T-helper 17 cell (primary cell): ENCODE data around the gene TBC1D8. TPM values are rescaled to one million over a fixed set of nuclear protein-coding genes. Genes with fewer than 3 reads are reported as not detected.

Experiments
- ATAC-seq: fragments of 150-1000 bp; cut with Tn5 transposase; 2 replicates; pipeline ENCODE4 v1.10.0; 2021; ENCODE audit warnings: mild to moderate bottlenecking, moderate library complexity
- DNase-seq, 3 donors: peaks; one replicate each; pipeline versions ENCODE4 v3.0.0 to v3.0.0-alpha.2; 2020 to 2021
- H3K9me3 ChIP-seq: one replicate; pipeline ENCODE4 v1.7.0; 2013; ENCODE audit warnings: low read length, mild to moderate bottlenecking; ENCODE audit not compliant: control insufficient read depth, poor library complexity, severe bottlenecking
- H3K27ac Mint-ChIP-seq: one replicate; pipeline ENCODE4 v1.8.0; 2022; ENCODE audit warnings: mild to moderate bottlenecking, moderate library complexity, mixed read lengths
- H3K27me3 Mint-ChIP-seq: one replicate; pipeline ENCODE4 v1.8.0; 2022; ENCODE audit warnings: mixed read lengths
- H3K36me3 Mint-ChIP-seq: one replicate; pipeline ENCODE4 v1.8.0; 2022; ENCODE audit warnings: low read depth, mixed read lengths
- H3K4me1 Mint-ChIP-seq: one replicate; pipeline ENCODE4 v1.8.0; 2022; ENCODE audit warnings: mild to moderate bottlenecking, mixed read lengths
- H3K4me3 Mint-ChIP-seq: one replicate; pipeline ENCODE4 v1.8.0; 2022; ENCODE audit warnings: mild to moderate bottlenecking, moderate library complexity, mixed read lengths
- total RNA-seq, 4 donors: library from RNA in 2 of 4; stranded (reverse) in 2 of 4; gene quantifications; one replicate each; pipeline ENCODE4 v1.2.3 and lab custom pipeline; 2022 to 2026

TBC1D8 gene
- total RNA-seq, 2 donors from 2014 or later, result 0.39 to 1.9 TPM

DNA sequence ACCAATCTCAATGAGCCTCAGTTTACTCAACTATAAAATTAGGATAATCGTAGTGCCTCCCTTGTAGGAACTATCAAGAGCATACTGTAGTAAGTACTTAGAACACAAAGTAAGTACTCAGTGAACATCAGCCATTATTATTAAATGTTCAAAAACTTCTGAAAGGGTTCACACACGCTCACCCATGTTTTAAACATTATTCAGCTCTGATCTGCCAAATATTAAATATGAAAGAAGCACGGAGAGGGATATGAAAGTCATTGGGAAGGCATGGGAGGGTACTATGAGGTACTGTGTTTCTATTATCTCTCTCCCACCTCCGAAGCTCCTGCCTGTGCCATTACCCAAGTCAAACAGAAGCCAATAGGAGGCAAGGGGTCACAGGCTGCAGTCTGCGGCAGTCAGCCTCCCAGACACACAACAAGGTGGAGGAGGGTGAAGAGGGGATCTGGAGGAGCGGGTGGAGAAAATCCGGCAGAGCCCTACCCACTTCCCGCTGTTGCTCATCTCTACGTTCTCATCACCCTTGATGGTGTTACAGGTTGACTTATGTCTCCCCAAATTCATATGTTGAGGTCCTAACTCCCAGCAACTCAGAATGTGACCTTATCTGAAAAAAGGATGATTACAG lies 2.0 kb upstream of the TBC1D8 start:
- DNase-seq (no peak), ATAC-seq (no peak)
- Mint-ChIP-seq H3K4me3 (peak overlapping the region; percentile 90), H3K4me1 (peaks cover 23% of the 10 kb centered on the region), H3K36me3 (no peaks in the 10 kb centered on the region), H3K27ac (peak overlapping the region; percentile 85), H3K27me3 (peaks cover 9% of the 10 kb centered on the region)
- no peaks in the 10 kb centered on the region for H3K9me3 ChIP-seq

DNA sequence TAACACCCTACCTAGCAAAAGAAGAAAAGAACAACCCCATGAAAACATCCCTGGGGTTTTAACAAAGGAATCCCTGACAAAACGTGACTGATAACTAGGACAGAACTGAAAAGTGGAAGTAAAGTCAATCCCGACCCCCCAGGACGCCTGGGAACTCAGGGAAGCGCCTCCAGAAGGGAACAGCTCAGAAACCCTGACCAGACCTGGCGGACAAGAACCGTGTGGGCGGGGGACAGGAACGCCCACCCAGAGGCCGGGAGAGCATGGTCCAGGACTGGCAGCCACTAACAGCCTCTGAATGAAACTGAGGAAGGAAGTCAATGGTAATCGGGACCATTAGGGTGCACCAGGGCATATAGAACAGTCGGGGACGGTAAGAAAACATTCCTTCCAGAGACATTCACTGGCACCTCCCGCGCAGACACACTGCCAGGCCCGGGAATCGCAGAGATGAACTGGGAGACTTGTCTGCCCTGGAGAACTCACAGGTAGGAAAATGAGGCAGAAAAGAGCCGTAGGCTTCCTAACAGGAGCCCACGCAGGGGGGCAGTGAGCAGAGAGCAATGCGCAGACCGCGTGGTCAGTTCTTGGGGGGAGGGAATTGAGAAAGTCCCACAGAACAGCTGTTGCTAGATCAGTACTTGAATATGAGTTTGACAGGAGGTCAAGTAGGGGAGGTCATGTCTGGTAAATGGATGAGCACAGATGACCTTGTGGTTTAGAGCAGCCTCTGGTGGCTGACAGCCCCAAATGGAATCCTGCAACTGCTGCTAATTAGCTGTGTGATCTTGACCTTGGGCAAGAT lies 1.3 kb upstream of the TBC1D8 start:
- ATAC-seq, result peak; percentile 28
- peaks cover 23% of the 10 kb centered on the region for H3K4me1 Mint-ChIP-seq
- peaks cover 16% of the 10 kb centered on the region for H3K27me3 Mint-ChIP-seq
- DNase-seq, result no peak
- H3K36me3 Mint-ChIP-seq, result no peaks in the 10 kb centered on the region
- H3K9me3 ChIP-seq, result no peaks in the 10 kb centered on the region
- peak overlapping the region; percentile 90 for H3K4me3 Mint-ChIP-seq
- H3K27ac Mint-ChIP-seq, result peak overlapping the region; percentile 85

DNA sequence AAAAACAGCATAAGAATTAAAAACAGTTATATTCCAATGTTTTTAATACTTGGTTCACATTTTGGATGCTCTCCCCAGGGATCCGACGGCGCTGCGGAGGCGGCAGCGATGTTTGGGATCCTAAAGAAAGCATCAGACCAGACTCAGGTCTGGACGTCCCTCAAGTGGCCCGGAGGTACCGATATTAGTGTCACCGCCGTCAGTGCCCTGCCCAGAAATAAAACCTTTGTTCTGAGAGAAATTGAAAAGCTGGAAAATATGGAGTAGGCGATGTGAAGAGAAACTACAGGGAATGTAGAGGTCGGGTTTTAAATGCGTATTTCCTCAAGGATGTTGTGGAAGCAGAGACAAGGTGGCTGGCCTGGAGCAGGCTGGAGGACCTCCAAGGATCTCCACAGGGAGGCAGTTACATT lies 683 bp upstream of the TBC1D8 start:
- no peak for ATAC-seq
- peaks cover 23% of the 10 kb centered on the region for H3K4me1 Mint-ChIP-seq
- no peaks in the 10 kb centered on the region for H3K9me3 ChIP-seq
- peak overlapping the region; percentile 85 for H3K27ac Mint-ChIP-seq
- peaks cover 21% of the 10 kb centered on the region for H3K27me3 Mint-ChIP-seq
- no peak for DNase-seq
- peak overlapping the region; percentile 90 for H3K4me3 Mint-ChIP-seq
- no peaks in the 10 kb centered on the region for H3K36me3 Mint-ChIP-seq

DNA sequence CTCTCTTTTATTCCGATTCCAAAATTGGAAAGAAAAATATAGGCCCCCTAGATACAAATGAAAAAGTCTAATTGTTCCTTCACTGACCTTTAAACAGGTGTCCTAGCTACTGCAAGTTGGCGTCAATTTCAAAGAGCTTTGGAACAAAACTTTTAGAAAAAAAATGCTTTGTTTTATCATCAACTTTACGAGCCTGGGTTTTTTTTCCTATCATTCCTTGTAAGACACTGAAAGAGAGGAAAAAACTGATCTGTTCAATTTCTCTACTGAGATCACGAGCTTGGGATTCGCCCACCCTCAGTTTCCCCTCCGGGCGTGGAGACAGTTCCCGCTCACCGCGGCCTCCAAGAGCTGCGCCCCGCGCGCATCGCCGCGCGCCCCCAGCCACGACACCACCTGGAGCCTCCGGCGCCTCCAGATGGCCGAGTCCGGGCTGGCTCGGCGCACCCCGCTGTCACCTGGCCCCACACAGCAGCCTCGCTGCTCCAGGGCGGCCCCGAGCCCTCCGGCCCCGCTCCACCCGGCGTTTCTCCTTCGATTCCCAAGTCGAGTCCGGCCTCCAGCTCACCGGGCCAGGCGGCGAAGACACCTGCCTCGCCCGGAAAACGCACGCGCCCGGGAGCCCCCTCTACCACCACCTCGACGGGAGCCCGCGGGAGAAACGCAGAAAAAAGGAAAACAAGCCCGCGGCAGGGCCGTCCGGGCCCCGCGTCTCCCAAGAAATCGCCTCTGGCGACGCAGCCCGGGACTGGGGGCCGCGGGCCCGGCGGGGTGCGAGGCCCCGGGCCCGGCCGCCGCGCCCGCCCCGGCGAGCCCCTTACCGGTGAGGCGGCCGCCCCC lies 656 bp downstream of the TBC1D8 start:
- Mint-ChIP-seq H3K36me3 (no peaks in the 10 kb centered on the region), H3K4me3 (peak overlapping the region; percentile 75), H3K27me3 (peaks cover 25% of the 10 kb centered on the region), H3K27ac (peak overlapping the region; percentile 14), H3K4me1 (peaks cover 24% of the 10 kb centered on the region)
- peak; percentile 24 for ATAC-seq
- DNase-seq, result no peak
- H3K9me3 ChIP-seq, result no peaks in the 10 kb centered on the region

DNA sequence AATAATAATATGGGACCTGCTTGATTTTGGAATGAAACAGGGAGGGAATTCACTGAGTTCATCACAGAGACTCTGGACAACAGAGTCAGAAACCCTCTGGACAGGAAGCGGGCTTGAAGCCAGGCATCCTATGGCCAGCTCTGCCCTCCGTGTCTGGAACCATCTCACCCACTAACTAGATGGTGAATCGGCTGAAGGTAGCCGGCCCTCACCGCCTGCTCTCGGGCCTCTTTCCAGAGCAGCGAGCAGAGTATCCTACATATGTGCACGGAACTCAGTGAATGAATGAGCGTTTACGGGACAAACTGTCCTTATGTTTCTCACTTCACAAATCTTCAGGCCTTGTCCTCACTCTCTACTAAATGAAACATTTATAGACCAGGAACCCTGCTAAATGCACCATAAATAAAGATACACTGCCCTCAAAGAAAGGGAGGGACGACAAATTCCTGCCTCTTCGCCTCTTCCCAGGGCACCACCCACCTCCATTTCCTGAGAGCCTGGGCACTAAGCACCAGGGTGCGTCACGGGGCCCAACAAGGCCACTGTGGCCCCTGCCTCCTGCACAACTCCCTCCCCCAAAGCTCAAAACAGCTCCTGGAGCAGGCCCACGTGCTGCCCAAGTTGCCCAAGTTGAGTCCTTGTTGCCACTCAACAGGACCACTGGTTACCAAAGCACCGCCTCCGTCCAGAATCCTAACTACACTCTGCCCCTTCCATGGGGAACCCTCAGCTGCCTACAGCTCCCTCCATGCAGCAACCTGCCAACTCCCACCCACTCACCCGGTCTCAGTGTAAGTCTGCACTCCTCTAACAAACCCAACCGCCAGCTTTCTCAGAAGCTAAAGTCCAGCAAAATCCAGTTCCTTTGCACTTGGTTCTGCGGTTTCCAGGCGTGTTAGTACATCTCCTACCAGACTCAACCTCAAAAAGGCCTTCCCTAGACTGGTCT lies 1.7 kb downstream of the TBC1D8 start:
- Mint-ChIP-seq H3K36me3 (no peaks in the 10 kb centered on the region), H3K4me3 (peak overlapping the region; percentile 75), H3K27me3 (peaks cover 33% of the 10 kb centered on the region), H3K27ac (peak overlapping the region; percentile 14), H3K4me1 (peaks cover 24% of the 10 kb centered on the region)
- ATAC-seq, result no peak
- H3K9me3 ChIP-seq, result no peaks in the 10 kb centered on the region
- no peak for DNase-seq

DNA sequence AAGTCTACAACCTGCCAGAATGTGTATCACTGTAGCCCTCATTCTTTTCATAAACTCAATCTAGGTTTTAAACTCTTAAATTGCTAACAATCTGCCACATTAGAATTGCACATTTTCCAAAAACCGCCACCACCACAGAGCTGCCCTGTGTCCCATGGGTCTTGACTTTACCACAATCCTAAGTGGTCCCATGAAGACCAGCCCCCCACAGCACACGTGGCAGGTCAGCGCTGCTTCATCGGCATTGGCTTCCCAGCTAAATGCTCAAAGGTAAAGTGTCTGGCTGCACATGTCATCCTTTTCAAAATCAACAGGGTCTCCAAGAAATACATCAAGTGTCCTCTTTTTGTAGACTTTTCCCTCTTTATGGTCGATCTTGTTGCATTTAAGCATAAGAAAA lies 2.4 kb downstream of the TBC1D8 start:
- DNase-seq, result no peak
- H3K4me1 Mint-ChIP-seq, result peaks cover 24% of the 10 kb centered on the region
- H3K36me3 Mint-ChIP-seq, result no peaks in the 10 kb centered on the region
- H3K4me3 Mint-ChIP-seq, result peak overlapping the region; percentile 75
- ATAC-seq, result no peak
- H3K27ac Mint-ChIP-seq, result no peak overlapping the region
- no peaks in the 10 kb centered on the region for H3K9me3 ChIP-seq
- H3K27me3 Mint-ChIP-seq, result peaks cover 38% of the 10 kb centered on the region

DNA sequence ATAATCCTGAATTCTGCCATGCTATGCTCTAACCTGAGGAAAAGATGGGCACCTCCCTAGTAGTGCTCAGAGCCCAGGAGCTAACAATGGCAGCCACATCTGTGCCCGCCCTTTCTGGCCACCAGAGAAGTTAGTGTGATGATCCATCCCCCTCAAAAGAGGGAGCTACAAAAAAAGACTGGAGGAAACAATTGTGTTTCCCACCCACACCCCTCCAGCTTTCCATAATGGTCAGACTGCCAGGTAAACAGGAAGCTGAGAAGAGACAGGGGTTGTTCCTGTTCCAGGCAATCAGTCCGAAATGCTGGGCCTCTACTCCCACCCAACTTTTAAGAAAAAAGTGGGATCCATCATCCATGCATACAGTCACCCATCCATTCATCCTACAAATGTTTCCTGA lies 3.2 kb downstream of the TBC1D8 start:
- Mint-ChIP-seq H3K27me3 (peaks cover 42% of the 10 kb centered on the region), H3K4me3 (no peak overlapping the region)
- no peak for ATAC-seq

DNA sequence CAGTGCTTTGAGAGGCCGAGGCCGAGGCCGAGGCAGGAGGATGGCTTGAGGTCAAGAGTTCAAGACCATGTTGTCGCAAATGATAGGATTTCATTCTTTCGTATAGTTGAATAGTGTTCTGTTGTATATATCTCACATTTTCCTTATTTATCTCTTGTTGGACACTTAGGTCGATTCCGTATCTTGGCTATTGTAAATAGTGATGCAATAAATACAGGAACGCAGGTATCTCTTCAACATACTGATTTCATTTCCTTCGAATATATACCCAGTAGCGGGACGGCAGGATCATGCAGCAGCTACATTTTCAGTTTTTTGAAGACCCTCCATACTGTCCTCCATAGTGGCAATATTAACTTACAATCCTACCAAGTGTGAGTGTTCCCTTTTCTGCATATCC lies 4.1 kb downstream of the TBC1D8 start:
- no peak overlapping the region for H3K27ac Mint-ChIP-seq
- no peak overlapping the region for H3K4me3 Mint-ChIP-seq
- no peaks in the 10 kb centered on the region for H3K9me3 ChIP-seq
- no peak for DNase-seq
- ATAC-seq, result no peak
- peaks cover 3% of the 10 kb centered on the region for H3K36me3 Mint-ChIP-seq
- H3K4me1 Mint-ChIP-seq, result peaks cover 16% of the 10 kb centered on the region
- peaks cover 46% of the 10 kb centered on the region for H3K27me3 Mint-ChIP-seq

More for the DNA sequence above, 3.2 kb downstream of the TBC1D8 start:
- no peaks in the 10 kb centered on the region for H3K9me3 ChIP-seq
- no peak overlapping the region for H3K27ac Mint-ChIP-seq
- no peaks in the 10 kb centered on the region for H3K36me3 Mint-ChIP-seq
- DNase-seq, result no peak
- peaks cover 24% of the 10 kb centered on the region for H3K4me1 Mint-ChIP-seq

DNA sequence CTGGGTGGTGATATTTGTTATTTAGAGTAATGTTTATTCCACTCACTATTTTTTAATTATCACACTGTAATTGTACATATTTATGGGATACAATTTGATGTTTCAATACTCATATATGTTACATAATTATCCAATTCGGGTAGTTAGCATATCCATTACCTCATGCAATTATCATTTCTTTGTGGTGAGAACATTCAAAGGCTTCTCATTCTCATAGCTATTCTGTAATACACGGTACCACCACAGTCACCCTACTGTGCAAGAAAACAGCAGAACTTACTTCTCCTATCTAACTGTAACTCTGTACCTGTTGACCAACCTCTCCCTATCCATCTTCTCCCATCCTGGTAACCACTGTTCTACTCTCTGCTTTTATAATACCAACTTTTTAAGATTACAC lies 4.6 kb downstream of the TBC1D8 start:
- Mint-ChIP-seq H3K36me3 (peaks cover 3% of the 10 kb centered on the region), H3K27me3 (peaks cover 51% of the 10 kb centered on the region), H3K27ac (no peak overlapping the region), H3K4me3 (no peak overlapping the region), H3K4me1 (peaks cover 12% of the 10 kb centered on the region)
- DNase-seq, result no peak
- no peak for ATAC-seq
- H3K9me3 ChIP-seq, result no peaks in the 10 kb centered on the region

DNA sequence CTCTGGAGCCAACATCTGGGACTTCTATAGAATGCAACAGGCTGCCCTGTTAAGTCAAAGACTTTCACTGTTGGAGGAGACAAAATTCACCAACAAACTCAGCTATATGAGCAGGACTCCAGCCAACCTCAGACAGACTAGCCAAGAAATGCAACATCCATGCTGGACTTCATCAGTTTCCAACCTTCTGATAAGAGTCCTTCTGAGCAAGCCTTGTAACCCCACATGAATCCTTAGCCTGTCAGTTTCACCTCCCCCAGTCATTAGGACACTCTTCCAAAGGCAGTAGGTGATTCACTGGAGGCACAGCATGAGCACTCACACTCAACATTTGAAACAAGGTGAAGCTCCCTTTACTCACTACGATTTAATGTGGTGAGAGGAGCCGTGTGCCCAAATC lies 5.8 kb downstream of the TBC1D8 start:
- ATAC-seq, result no peak
- no peaks in the 10 kb centered on the region for H3K9me3 ChIP-seq
- no peak for DNase-seq
- H3K4me3 Mint-ChIP-seq, result no peak overlapping the region
- no peak overlapping the region for H3K27ac Mint-ChIP-seq
- peaks cover 12% of the 10 kb centered on the region for H3K4me1 Mint-ChIP-seq
- peaks cover 62% of the 10 kb centered on the region for H3K27me3 Mint-ChIP-seq
- H3K36me3 Mint-ChIP-seq, result peaks cover 3% of the 10 kb centered on the region

DNA sequence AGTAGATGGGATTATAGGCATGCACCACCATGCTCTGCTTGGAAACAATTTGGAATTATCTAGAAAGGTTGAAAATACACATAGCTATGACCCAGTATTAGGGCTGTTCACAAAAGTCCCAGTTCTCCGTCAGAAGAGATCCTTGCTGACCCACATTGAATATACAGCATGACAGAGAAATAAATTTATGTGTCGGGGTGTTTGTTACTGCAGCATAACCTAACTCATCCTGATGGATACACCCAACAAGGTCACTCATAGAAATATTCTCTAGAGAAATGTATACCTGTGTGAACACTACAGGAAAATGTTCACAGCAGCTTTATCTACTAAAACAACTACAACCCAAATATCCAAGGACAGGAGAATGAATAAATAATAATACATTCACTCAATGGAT lies 9.0 kb downstream of the TBC1D8 start:
- Mint-ChIP-seq H3K36me3 (peaks cover 9% of the 10 kb centered on the region), H3K27me3 (peaks cover 67% of the 10 kb centered on the region), H3K4me1 (peaks cover 2% of the 10 kb centered on the region), H3K27ac (no peak overlapping the region), H3K4me3 (no peak overlapping the region)
- H3K9me3 ChIP-seq, result no peaks in the 10 kb centered on the region
- DNase-seq (no peak), ATAC-seq (no peak)

DNA sequence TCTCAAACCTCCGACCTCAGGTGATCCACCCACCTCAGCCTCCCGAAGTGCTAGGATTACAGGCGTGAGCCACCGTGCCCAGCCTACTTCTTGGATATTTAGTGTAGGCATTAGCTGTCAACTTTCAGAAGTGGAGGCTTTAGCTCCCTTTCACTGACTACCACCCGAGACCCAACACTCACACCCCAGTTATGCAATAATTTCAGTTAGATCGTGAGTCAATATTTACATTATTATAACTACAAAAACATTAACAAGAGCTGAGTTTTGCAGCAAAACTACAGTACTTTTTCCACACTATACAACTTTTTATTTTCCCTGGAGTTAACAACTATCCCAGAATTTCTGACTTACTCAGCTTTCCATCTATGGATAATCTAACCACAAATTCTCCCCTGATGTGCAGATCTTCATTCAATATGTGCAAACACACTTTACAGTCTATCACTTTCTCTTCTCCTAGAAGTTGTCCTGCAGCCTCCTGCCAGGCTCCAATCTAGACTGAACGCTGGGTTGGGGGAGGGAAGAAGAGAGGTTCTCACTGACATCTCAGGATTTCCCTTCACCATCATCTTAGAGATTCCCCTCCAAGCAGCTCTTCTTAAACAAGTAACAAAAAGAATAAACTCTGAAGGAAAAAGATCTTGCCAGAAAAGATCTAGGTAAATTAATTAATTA lies 10.1 kb downstream of the TBC1D8 start:
- Mint-ChIP-seq H3K4me1 (no peaks in the 10 kb centered on the region), H3K36me3 (peaks cover 9% of the 10 kb centered on the region), H3K4me3 (no peak overlapping the region), H3K27ac (no peak overlapping the region), H3K27me3 (peaks cover 62% of the 10 kb centered on the region)
- H3K9me3 ChIP-seq, result no peaks in the 10 kb centered on the region
- ATAC-seq, result no peak
- no peak for DNase-seq
